Astrocyte of the cerebellum (primary cell): ENCODE data around the gene MZB1.

Experiments
- DNase-seq: peaks from one replicate; pipeline ENCODE4 v3.0.0-alpha.2; 2011; ENCODE audit warnings: low read depth
- H3K4me3 ChIP-seq: 2 replicates; pipeline ENCODE4 v1.5.1; 2011; ENCODE audit warnings: mild to moderate bottlenecking, low read depth, low read length, moderate library complexity
- in situ Hi-C: cut with HindIII; loops from 2 replicates; pipeline ENCODE4 v1.10.0; 2017; ENCODE audit warnings: low sequenced_read_pairs
- TF ChIP-seq, protein P1 (sequence below): IDR thresholded peaks from 2 replicates; pipeline ENCODE4 v1.5.1; 2012; ENCODE audit warnings: low read length, low read depth, moderate library complexity, mild to moderate bottlenecking; ENCODE audit errors: missing control alignments

The MZB1 gene

DNA sequence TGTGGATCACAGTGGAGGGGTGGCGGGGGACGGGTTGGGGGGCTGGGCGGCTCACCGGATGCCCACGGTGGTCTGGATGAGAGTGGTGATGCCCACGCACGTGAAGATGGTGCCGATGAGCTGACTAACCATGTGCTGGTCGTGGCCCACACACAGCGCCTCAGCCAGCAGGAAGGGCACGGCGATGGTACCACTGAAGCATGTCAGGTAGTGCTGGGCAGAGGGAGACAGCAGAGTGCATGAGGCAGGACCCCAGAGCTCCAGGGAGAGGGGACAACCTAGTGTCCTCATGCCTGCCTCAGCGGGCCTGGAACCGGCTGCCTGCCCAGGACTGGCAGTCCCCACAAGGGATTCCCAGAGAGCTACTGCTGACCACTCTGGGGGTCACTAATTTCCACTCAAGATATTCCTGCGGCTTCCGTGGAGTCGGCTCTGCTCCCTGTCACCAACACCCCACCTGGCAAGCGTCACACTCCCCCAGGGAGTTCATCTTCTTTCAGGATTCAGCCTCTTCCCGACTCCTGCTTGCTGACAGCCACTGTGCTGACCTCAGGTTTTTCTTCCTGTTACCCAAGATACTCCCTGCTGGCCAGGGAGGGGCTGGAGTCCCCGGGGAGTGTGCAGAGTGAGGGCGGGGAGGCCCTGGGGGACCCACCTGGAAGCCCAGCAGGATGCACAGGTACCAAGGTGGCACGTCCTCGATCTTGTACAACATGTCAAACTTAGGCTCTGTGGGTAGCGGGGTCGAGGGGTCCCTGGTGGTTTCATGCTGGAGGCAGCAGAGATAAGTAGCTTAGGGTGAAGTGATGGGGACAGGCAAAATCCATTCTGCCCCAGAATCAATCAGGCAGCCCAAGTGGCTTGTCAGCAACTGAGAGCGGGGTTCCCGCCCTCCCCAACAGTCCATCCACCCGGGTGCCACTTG is 7.6 kb downstream of the MZB1 start:
- TF ChIP-seq, protein P1, sequence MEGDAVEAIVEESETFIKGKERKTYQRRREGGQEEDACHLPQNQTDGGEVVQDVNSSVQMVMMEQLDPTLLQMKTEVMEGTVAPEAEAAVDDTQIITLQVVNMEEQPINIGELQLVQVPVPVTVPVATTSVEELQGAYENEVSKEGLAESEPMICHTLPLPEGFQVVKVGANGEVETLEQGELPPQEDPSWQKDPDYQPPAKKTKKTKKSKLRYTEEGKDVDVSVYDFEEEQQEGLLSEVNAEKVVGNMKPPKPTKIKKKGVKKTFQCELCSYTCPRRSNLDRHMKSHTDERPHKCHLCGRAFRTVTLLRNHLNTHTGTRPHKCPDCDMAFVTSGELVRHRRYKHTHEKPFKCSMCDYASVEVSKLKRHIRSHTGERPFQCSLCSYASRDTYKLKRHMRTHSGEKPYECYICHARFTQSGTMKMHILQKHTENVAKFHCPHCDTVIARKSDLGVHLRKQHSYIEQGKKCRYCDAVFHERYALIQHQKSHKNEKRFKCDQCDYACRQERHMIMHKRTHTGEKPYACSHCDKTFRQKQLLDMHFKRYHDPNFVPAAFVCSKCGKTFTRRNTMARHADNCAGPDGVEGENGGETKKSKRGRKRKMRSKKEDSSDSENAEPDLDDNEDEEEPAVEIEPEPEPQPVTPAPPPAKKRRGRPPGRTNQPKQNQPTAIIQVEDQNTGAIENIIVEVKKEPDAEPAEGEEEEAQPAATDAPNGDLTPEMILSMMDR, result no peak
- no peak overlapping the region for H3K4me3 ChIP-seq
- in situ Hi-C loops, result no loop called here
- DNase-seq, result no peak

DNA sequence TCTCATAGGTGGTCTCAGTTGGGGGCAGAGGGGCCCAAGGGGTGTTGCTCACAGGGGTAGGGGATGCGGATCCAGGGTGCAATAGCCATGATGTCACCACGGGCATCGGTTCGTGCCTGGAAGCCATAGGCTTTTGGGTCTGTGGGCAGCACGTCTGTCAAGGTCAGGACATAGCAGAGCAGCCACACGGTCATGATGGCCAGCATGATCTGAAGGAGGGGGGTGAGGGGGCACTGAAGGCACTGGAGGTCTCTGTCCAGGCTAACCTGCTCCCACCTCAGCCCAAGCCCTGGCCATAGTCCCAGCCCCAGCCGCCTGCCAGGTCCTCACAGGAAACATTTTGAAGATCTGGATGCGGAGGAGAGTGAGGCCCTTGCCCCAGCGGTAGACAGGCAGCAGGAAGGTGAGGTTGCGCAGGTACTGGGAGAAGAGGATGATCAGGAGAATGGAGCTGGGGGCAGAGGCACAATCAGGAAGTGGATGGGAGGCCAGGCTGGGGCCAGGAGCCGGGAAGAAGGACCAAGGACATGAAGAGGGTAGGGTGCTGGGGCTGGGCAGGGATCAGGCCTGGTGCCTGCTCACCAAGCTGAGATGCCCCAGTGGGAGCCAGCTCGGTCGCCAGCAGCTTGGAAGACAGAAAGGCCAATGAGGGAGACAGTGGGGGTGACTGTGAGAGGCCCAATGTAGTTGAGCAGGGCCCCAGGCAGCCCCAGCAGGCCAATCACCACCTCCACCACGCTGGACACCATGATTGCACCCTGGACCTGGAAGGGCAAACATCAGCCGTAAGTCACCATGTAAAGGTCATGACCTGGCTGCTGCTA is 9.9 kb downstream of the MZB1 start:
- H3K4me3 ChIP-seq, result no peak overlapping the region
- no peak for DNase-seq
- TF ChIP-seq, protein P1, result no peak
- in situ Hi-C loops, result no loop called here

DNA sequence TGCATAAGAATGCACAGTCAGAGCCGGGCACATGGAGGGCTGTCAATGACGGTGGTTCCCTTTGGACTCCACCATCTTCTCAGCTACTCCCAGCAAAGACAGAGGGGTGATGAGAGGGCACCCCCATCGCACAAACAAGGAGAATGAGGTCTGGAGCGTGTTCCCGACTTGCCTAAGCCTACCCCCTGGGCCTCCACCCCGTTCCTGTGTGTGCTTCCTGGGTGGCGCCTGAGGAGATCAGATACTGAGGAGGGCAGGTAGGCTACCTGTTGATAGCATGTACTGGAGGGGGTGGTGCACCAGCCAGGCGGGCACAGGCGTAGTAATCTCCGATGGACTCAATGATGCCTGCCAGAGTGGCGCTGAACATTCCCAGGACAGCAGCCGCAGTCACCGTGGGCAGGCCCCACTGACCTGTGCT is 10.8 kb downstream of the MZB1 start:
- TF ChIP-seq, protein P1, result no peak
- H3K4me3 ChIP-seq, result no peak overlapping the region
- in situ Hi-C loops, result no loop called here
- DNase-seq, result no peak

DNA sequence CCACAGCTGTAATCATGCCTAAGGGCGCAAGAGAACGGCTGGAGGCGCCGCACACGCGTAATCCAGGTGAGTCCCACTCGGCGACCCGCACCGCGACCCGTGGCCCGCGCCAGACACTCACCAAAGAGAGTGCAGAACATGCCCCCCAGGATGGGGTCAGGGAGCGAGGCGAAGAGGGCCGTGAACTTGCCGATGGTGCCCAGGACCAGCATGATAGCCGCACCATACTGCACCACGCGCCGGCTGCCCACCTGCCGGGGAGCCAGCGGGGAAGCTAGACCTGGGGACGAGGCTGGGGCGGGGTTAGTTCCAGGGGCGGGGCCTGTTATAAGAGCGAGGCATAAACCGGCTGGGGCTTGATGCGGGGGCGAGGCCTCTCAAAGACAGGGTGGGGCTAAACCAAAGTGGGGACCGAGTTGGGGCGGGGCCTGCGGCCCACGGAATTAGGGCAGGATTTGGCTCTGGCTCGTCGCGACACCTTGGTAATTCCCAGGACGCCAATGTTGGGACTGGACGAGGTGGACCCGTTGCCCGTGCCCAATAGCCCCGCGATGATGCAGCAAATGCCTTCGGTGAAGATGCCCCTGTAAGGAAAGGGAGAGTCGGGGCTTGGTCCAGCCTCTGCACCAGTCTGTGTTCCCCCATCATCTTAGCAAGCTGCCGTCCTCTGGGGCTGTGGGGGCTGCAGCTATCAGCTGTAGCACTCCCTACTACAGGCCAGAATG is 11.4 kb downstream of the MZB1 start:
- DNase-seq, result no peak
- in situ Hi-C loops, result no loop called here
- no peak overlapping the region for H3K4me3 ChIP-seq
- TF ChIP-seq, protein P1, result no peak

DNA sequence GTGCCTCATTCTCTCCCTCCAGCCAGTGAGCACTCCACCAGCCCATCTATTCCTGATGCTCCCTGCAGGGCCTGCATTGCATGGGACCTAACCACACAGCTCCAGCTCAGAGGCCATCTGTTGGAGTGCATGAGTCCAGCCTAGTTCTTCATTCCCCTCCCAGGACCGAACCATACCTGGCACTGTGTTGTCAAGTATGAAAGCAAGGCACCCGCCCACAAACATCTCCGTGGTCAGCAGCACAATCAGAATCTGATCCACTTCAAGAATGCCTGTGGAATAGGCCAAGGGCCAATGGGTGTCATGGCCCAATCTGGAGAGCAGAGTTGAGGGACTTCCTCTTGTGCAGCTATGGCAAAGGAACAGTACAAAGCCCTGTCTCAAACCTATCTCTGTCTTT is 12.5 kb downstream of the MZB1 start:
- TF ChIP-seq, protein P1, result no peak
- in situ Hi-C loops, result no loop called here
- H3K4me3 ChIP-seq, result no peak overlapping the region
- DNase-seq, result no peak

DNA sequence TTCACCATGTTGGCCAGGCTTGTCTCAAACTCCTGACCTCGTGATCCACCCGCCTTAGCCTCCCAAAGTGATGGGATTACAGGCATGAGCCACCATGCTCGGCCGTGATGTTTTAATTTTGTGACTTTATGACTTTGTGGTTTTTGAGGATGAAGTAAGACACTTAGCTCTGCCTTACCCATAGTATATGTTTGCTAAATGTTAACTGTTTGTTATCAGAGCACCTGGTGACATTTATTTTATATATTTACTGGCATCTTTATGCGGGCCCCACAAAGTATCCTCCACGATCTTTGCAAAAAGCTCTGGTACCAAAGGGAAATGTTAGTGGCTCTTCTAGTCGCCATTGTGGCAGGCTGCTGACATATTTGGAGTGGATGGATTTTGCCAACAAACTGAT is 13.3 kb downstream of the MZB1 start:
- in situ Hi-C loops, result no loop called here
- DNase-seq, result no peak
- TF ChIP-seq, protein P1, result no peak

More for the DNA sequence above, 13.3 kb downstream of the MZB1 start:
- no peak overlapping the region for H3K4me3 ChIP-seq
